Spleen (tissue), 7 donors: ENCODE measurements around the gene UGT1A5.

Experiments
- CTCF ChIP-seq, 11 experiments: fragments of 200-600 bp in 7 of 11; fragments of 450-650 bp in 4 of 11; sonication (generic) in 4 of 11; IDR thresholded peaks in 8 of 11; conservative IDR thresholded peaks in 3 of 11; 1 replicate in 7 of 11; 2 replicates in 4 of 11; pipeline versions ENCODE4 v1.4.0 to v1.8.0; 2016 to 2021; ENCODE audit warnings: antibody characterized with exemption in 11 of 11, inconsistent platforms in 4 of 11, mild to moderate bottlenecking in 1 of 11
- POLR2A ChIP-seq, 3 donors: fragments of 450-650 bp; IDR thresholded peaks; one replicate each; pipeline ENCODE4 v1.5.1; 2017; ENCODE audit warnings: antibody characterized with exemption in 3 of 3, mild to moderate bottlenecking in 1 of 3
- POLR2AphosphoS5 ChIP-seq, 3 donors: sonication (generic); formaldehyde crosslinking; IDR thresholded peaks; one replicate each; pipeline ENCODE4 v1.5.1; 2017; ENCODE audit warnings: antibody characterized with exemption in 3 of 3
- donor health status: DM: no; HTN: no; CAD: no; lungs with moderate emphysema.
- donor health status: DM: no; HTN: no; CAD: no.
- donor health status: DM: no; HTN: no; CAD: no.

- no peak for TF ChIP-seq CTCF (IDR thresholded peaks at IDR 0.05 in 8 of 11, conservative IDR thresholded peaks at IDR 0.05 in 3 of 11)
- no peak for TF ChIP-seq POLR2A (IDR thresholded peaks at IDR 0.05)
- TF ChIP-seq POLR2AphosphoS5 (IDR thresholded peaks at IDR 0.05), result no peak
These were observed 104.1 kb downstream of the UGT1A5 start for GRCh38 chr2:233816771-233817170.
